Hippocampal formation (tissue), 2 donors: ENCODE measurements around the gene TMPRSS2.

Experiments
- DNase-seq, 2 donors: peaks; one replicate each; lab custom pipeline; 2025; lab: John Stamatoyannopoulos, UW

The TMPRSS2 gene

GRCh38 chr21:41447356-41447755 is 60.6 kb downstream of the TMPRSS2 start:
- DNase-seq = no peak

GRCh38 chr21:41446586-41446985 is 61.4 kb downstream of the TMPRSS2 start:
- no peak for DNase-seq

- DNase-seq = no peak
Measured at GRCh38 chr21:41445465-41445862, 62.5 kb downstream of the TMPRSS2 start.

GRCh38 chr21:41444703-41445464 is 63.1 kb downstream of the TMPRSS2 start:
- DNase-seq = no peak

- no peak for DNase-seq
Measured at GRCh38 chr21:41443562-41443961, 64.4 kb downstream of the TMPRSS2 start.

- DNase-seq = no peak
Measured at GRCh38 chr21:41442481-41443186, 65.3 kb downstream of the TMPRSS2 start.

GRCh38 chr21:41441546-41441945 is 66.4 kb downstream of the TMPRSS2 start:
- no peak for DNase-seq

GRCh38 chr21:41439248-41439647 is 68.7 kb downstream of the TMPRSS2 start:
- DNase-seq = no peak

GRCh38 chr21:41438425-41439113 is 69.4 kb downstream of the TMPRSS2 start:
- DNase-seq = no peak

GRCh38 chr21:41437729-41438128 is 70.2 kb downstream of the TMPRSS2 start:
- DNase-seq = no peak

GRCh38 chr21:41435706-41436105 is 72.3 kb downstream of the TMPRSS2 start:
- no peak for DNase-seq

- DNase-seq = no peak
Measured at GRCh38 chr21:41433566-41433965, 74.4 kb downstream of the TMPRSS2 start.

- DNase-seq = no peak
Measured at GRCh38 chr21:41432562-41433460, 75.1 kb downstream of the TMPRSS2 start.

GRCh38 chr21:41431788-41432548 is 76.0 kb downstream of the TMPRSS2 start:
- DNase-seq = no peak

- DNase-seq = no peak
Measured at GRCh38 chr21:41429925-41430491, 78.0 kb downstream of the TMPRSS2 start.

GRCh38 chr21:41429305-41429704 is 78.7 kb downstream of the TMPRSS2 start:
- no peak for DNase-seq

GRCh38 chr21:41428847-41429246 is 79.1 kb downstream of the TMPRSS2 start:
- no peak for DNase-seq

GRCh38 chr21:41428311-41428710 is 79.6 kb downstream of the TMPRSS2 start:
- no peak for DNase-seq

GRCh38 chr21:41427556-41427955 is 80.4 kb downstream of the TMPRSS2 start:
- DNase-seq = no peak

- DNase-seq = no peak
Measured at GRCh38 chr21:41426676-41427404, 81.1 kb downstream of the TMPRSS2 start.
